K562 (cell line): ENCODE results near the gene S100A9. TPM values are rescaled to one million over a fixed set of nuclear protein-coding genes. Genes with fewer than 3 reads are reported as not detected.

Experiments
- ARID3B ChIP-seq: fragments of 250-450 bp; sonication (Bioruptor Pico); IDR thresholded peaks from 2 replicates; pipeline ENCODE4 v1.4.0; 2020; ENCODE audit warnings: borderline replicate concordance
- BRF2 ChIP-seq: IDR thresholded peaks from 3 replicates; pipeline ENCODE4 v1.6.1; 2011; ENCODE audit warnings: borderline replicate concordance, mild to moderate bottlenecking; ENCODE audit not compliant: insufficient read length, insufficient read depth
- CBFB ChIP-seq: sonication (generic); formaldehyde crosslinking; IDR thresholded peaks from 2 replicates; pipeline ENCODE4 v1.4.0; 2020; ENCODE audit warnings: mild to moderate bottlenecking, missing genetic modification reagents
- COPS2 ChIP-seq: fragments of 450-650 bp; conservative IDR thresholded peaks from 2 replicates; pipeline ENCODE4 v1.6.1; 2016; ENCODE audit warnings: mild to moderate bottlenecking, moderate library complexity
- FIP1L1 ChIP-seq: fragments of 200-400 bp; formaldehyde crosslinking; IDR thresholded peaks from 2 replicates; pipeline ENCODE4 v1.6.1; 2018; ENCODE audit warnings: mild to moderate bottlenecking, low read depth, low read length; ENCODE audit not compliant: poor library complexity, severe bottlenecking
- FOXA1 ChIP-seq: fragments of 450-650 bp; IDR thresholded peaks from 2 replicates; pipeline ENCODE4 v1.6.1; 2016; ENCODE audit warnings: mild to moderate bottlenecking, borderline replicate concordance
- FOXJ3 ChIP-seq: sonication (generic); formaldehyde crosslinking; IDR thresholded peaks from 2 replicates; pipeline ENCODE4 v1.4.0; 2020; ENCODE audit warnings: mild to moderate bottlenecking, missing genetic modification reagents
- HDAC8 ChIP-seq: fragments of 450-650 bp; IDR thresholded peaks from 2 replicates; pipeline ENCODE4 v1.6.1; 2016; ENCODE audit warnings: mild to moderate bottlenecking, missing genetic modification characterization, moderate library complexity, missing compliant biosample characterization
- HDGF ChIP-seq: fragments of 450-650 bp; IDR thresholded peaks from 2 replicates; pipeline ENCODE4 v1.6.1; 2016
- KLF1 ChIP-seq: fragments of 450-650 bp; IDR thresholded peaks from 2 replicates; pipeline ENCODE4 v1.6.1; 2016; ENCODE audit warnings: missing genetic modification characterization, missing compliant biosample characterization
- KLF13 ChIP-seq: fragments of 450-650 bp; IDR thresholded peaks from 2 replicates; pipeline ENCODE4 v1.6.1; 2016; ENCODE audit warnings: missing genetic modification characterization, low read depth, mild to moderate bottlenecking, missing compliant biosample characterization, moderate library complexity, borderline replicate concordance
- MLX ChIP-seq, 2 experiments: fragments of 450-650 bp in 1 of 2; sonication (generic) in 1 of 2; formaldehyde crosslinking; conservative IDR thresholded peaks; 2 replicates each; pipeline versions ENCODE4 v1.4.0 to v1.8.1; 2020 to 2022; ENCODE audit warnings: mild to moderate bottlenecking in 1 of 2, missing genetic modification reagents in 1 of 2
- PHB ChIP-seq: fragments of 250-450 bp; sonication (Bioruptor Pico); IDR thresholded peaks from 2 replicates; pipeline ENCODE4 v1.5.0; 2021
- PHF8 ChIP-seq: fragments of 200-600 bp; sonication (generic); IDR thresholded peaks from 2 replicates; pipeline ENCODE4 v1.6.1; 2012; ENCODE audit warnings: mixed run types, mild to moderate bottlenecking, inconsistent platforms, low read length, moderate library complexity, borderline replicate concordance
- RBM34 ChIP-seq: fragments of 200-400 bp; formaldehyde crosslinking; IDR thresholded peaks from 2 replicates; pipeline ENCODE4 v1.6.1; 2018; ENCODE audit warnings: low read length, borderline replicate concordance; ENCODE audit not compliant: insufficient read depth
- SNAPC5 ChIP-seq: fragments of 250-450 bp; sonication (Bioruptor Pico); IDR thresholded peaks from 2 replicates; pipeline ENCODE4 v1.8.0; 2021; ENCODE audit warnings: moderate library complexity, mild to moderate bottlenecking, inconsistent platforms
- SPI1 ChIP-seq: IDR thresholded peaks from 2 replicates; pipeline ENCODE4 v1.6.1; 2011; ENCODE audit warnings: low read depth, low read length, control low read depth, borderline replicate concordance
- TFAP4 ChIP-seq: sonication (generic); formaldehyde crosslinking; IDR thresholded peaks from 2 replicates; pipeline ENCODE4 v1.8.0; 2022; ENCODE audit warnings: missing genetic modification reagents, mild to moderate bottlenecking, moderate library complexity, borderline replicate concordance
- ZBTB7A ChIP-seq: IDR thresholded peaks from 2 replicates; pipeline ENCODE4 v1.6.1; 2011; ENCODE audit warnings: low read depth, mild to moderate bottlenecking, low read length, moderate library complexity, borderline replicate concordance; ENCODE audit not compliant: control insufficient read depth
- ZNF449 ChIP-seq: fragments of 250-450 bp; sonication (Bioruptor Pico); IDR thresholded peaks from 2 replicates; pipeline ENCODE4 v1.8.0; 2022; ENCODE audit warnings: moderate library complexity, mild to moderate bottlenecking, inconsistent platforms
- ZSCAN29 ChIP-seq: fragments of 450-650 bp; IDR thresholded peaks from 2 replicates; pipeline ENCODE4 v1.6.1; 2017
- polyA plus RNA-seq, 8 experiments: library from polyadenylated mRNA; depleted of rRNA in 4 of 8; stranded (reverse) in 5 of 8; unstranded in 3 of 8; fragments of >200 nt; fragmentation: Nextera tagmentation in 2 of 8; fragmentation: Illumina TruSeq in 1 of 8; extraction: Ambion mirVana in 2 of 8; extraction: Trizol in 1 of 8; gene quantifications; 2 replicates each; pipeline versions ENCODE4 v1.2.1 to v1.2.3, GENCODE V29; 2011 to 2014; ENCODE audit warnings: inconsistent platforms in 1 of 8, missing spikeins in 1 of 8
- total RNA-seq, 7 experiments: library from RNA; depleted of rRNA in 6 of 7; stranded (reverse); fragments of >200 nt in 6 of 7; fragmentation: Illumina TruSeq in 2 of 7; extraction: Trizol in 2 of 7; gene quantifications; 2 replicates each; pipeline versions ENCODE4 v1.2.1 to v1.2.3, GENCODE V29; 2011 to 2021; ENCODE audit warnings: low replicate concordance in 1 of 7

Gene S100A9
- total and polyA plus RNA-seq, 9 of the 15 experiments (the other 6 are each of a cell fraction or from before 2014, with no cell fraction given) = 0.80 TPM; not detected in 8

- TF ChIP-seq ZNF449 (CRISPR knock-in tag) = peak; percentile 78; the same call in 1 of the 2 replicates
- TF ChIP-seq PHB (CRISPR knock-in tag) = no peak
- TF ChIP-seq FOXA1 = no peak
- TF ChIP-seq CBFB (CRISPR knock-in tag) = no peak
- no peak; the same call in 1 of the 2 replicates for TF ChIP-seq PHF8
- TF ChIP-seq MLX (CRISPR knock-in tag; conservative IDR thresholded peaks at IDR 0.05) = no peak
- TF ChIP-seq FOXJ3 (CRISPR knock-in tag) = no peak
- no peak for TF ChIP-seq SNAPC5 (CRISPR knock-in tag)
- TF ChIP-seq ZSCAN29 = no peak
- TF ChIP-seq TFAP4 (CRISPR knock-in tag) = peak; percentile 48; the same call in 1 of the 2 replicates
- TF ChIP-seq BRF2 = no peak
- peak; percentile 57; the same call in 1 of the 2 replicates for TF ChIP-seq ZBTB7A
- no peak for TF ChIP-seq SPI1
- TF ChIP-seq KLF13 (tag) = peak; percentile 83; the same call in 1 of the 2 replicates
- no peak for TF ChIP-seq KLF1 (tag)
- TF ChIP-seq FIP1L1 = no peak
- no peak for TF ChIP-seq COPS2
- TF ChIP-seq ARID3B (CRISPR knock-in tag) = no peak
- 0 out of 2 replicates have a peak, but pooled peaks have one; percentile 74 for TF ChIP-seq HDGF
- no peak; the same call in 1 of the 2 replicates for TF ChIP-seq HDAC8
- TF ChIP-seq RBM34 = no peak
Measured at GRCh38 chr1:153343811-153344717, 13.6 kb upstream of the S100A9 start (continued).
